GM21825 (cell line): ENCODE measurements around the gene SLC39A1.

ENCODE experiments used
- ATAC-seq: cut with Tn5 transposase; IDR thresholded peaks from one replicate; pipeline ENCODE4 v1.9.1; 2021; ENCODE audit warnings: mild to moderate bottlenecking, moderate library complexity; ENCODE audit not compliant: unreplicated experiment

Gene SLC39A1

DNA sequence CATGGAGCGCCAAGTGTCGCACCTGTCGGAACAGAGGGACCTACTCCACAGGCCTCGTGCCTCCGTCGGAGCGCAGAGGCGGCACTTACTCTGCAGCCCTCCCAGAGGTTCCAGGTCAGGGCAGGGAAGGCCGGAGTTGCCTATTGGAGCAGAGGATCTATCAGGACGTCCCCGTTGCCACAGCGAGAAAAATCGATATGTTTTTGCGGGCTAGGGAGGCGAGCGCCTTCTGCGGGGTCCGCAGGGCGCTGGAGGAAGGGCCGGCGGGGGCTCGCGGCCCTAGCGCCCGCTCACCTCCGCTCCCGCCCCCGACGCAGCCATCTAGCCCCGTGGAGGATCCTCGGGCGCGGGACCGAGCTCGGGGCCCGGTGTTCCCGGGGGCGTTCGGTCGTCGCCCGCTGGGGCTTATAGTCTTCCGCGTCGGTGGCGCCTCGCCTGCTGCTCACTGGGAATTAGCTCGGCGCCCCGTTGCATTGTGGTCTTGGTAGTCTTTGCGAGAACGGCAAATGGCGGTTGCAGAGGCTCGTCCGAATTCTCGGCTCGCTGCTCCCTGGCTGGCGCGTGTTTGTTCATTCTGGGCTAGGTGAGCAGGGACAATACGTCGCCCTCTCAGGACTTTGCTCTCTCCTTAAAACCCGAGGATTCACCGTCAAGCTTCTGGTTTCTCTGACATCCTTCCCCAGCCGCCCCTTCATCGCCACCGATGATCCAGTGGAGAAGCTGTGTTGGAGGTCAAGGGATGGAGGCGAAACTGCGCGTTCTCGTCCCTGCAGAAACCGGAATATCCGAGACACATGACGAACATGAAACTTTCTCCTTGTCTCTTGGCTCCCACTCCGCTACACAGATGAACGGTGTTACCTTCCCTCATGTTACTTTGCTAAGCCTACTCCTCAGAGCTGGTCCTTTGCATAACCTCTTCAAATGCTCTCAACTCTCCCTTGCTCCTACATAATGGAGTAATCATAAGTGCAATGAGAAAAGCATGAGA is 14.2 kb upstream of the SLC39A1 start, which contains the start of gene JTB:
TSS of gene JTB (minus strand) at position 425 of the 991 bp plus-strand sequence. CDS start at position 3, 422 bp downstream.
- ATAC-seq = peak; percentile 66

DNA sequence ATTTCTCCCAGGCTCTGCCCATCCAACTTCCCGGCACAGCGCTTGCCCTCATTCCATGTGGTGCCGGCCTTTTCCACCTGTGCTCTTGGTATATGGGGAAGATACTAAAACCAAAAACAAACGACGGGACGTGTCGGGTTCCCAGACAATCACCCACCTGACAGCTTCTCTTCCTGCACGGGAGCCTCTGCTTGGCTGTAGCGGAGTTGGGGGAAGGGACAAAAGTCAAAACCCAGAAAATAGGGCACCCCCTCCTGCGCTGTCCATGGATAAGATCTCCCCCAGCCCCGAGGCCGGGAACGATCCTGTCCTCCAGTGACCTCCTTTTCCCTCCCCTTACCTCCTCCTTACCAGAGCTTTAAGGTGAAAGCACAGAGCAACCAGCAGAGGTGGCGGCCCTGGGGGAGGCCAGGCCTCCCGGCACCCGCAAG is 13.5 kb upstream of the SLC39A1 start:
- no peak for ATAC-seq

DNA sequence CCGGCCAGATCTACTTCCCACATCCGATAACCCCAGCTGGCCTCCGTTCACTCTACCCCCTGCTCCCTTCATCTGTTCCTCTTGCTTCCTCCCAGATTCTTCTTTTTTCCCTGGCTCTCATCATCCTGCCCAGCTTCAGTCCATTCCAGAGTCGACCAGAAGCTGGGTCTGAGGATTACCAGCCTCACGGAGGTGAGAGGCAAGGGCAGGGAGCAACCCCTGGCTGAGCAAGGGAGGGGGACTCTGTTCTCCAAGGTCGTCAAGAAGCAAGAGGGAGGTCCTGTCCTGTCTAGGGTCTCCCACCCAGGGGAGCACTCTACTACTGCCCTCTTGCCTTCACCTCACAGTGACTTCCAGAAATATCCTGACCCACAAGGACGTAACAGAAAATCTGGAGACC is 10.2 kb upstream of the SLC39A1 start:
- no peak for ATAC-seq

DNA sequence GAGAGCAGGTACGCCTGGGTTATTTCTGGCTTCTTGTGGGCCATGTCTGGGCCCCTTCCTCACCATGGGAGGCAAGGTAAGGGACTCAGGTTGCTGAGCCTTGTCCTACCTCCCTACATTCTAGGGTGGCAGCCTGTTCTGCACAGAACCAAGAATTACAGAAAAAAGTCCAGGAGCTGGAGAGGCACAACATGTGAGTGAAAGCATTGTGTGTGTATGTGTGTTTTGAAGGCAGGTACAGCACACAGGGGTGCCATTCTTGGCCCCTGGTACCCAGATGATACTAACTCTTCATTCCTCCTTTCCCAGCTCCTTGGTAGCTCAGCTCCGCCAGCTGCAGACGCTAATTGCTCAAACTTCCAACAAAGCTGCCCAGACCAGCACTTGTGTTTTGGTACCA is 9.7 kb upstream of the SLC39A1 start:
- ATAC-seq = no peak

DNA sequence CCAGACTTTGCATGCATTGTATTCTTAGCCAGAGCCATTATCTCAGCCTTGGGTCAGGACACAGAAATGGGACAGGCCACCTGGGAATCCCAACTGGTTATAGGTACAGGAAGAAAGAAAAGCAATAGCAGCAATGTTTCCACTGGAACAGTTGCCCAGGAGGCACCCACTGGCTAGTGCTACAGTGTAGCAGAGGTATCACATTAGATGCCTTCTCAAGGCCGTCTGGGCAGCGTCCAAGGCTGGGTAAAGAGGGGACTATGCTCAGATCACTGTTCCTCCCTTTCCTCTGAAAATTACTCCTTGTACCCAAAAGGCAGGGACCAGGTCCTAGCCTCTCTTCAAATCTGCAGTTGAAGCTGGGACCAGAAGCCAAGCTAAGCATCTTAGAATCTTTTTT is 7.0 kb upstream of the SLC39A1 start:
- no peak for ATAC-seq

DNA sequence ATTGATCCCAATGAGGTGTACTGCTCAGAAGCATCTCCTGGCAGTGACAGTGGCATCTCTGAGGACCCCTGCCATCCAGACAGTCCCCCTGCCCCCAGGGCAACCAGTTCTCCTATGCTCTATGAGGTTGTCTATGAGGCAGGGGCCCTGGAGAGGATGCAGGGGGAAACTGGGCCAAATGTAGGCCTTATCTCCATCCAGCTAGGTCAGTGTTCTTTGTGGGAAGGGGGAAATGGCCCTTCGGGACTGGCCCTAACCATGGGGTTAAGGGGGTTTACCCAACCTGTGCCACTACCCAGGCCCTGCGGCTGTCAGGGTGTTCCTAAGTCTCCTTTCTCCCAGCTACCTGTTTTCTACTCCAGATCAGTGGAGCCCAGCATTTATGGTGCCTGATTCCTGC is 5.6 kb upstream of the SLC39A1 start:
- no peak for ATAC-seq

DNA sequence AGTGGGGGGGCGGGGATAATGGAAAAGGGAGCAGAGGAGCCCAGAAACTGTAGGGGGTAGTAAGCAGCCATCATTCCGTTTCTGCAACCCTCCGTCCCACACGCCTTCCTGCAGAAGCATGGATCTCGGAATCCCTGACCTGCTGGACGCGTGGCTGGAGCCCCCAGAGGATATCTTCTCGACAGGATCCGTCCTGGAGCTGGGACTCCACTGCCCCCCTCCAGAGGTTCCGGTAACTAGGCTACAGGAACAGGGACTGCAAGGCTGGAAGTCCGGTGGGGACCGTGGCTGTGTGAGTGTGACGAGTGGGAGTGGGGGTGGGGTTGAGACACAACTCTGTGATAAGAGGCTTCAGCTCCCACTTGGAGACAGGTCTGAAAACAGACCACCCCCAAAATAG is 5.1 kb upstream of the SLC39A1 start:
- ATAC-seq = no peak

DNA sequence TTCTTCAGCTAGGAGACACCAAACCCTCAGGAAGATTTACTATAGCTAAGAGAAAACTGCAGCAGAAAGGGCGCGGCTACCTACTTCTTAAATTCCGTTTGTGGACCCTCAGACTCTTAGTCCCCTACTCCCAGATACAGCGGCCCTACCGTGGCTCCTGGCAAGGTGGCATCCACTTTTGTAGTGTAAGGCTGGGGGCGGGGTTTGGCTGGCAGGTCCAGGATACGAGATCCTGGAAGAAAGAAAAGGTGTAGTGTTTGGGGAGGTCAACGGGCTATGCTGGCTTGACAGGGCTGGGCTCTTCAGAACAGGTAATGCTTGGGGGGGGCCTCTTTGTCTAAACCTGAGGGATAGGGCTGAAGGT is 4.6 kb upstream of the SLC39A1 start:
- no peak for ATAC-seq

DNA sequence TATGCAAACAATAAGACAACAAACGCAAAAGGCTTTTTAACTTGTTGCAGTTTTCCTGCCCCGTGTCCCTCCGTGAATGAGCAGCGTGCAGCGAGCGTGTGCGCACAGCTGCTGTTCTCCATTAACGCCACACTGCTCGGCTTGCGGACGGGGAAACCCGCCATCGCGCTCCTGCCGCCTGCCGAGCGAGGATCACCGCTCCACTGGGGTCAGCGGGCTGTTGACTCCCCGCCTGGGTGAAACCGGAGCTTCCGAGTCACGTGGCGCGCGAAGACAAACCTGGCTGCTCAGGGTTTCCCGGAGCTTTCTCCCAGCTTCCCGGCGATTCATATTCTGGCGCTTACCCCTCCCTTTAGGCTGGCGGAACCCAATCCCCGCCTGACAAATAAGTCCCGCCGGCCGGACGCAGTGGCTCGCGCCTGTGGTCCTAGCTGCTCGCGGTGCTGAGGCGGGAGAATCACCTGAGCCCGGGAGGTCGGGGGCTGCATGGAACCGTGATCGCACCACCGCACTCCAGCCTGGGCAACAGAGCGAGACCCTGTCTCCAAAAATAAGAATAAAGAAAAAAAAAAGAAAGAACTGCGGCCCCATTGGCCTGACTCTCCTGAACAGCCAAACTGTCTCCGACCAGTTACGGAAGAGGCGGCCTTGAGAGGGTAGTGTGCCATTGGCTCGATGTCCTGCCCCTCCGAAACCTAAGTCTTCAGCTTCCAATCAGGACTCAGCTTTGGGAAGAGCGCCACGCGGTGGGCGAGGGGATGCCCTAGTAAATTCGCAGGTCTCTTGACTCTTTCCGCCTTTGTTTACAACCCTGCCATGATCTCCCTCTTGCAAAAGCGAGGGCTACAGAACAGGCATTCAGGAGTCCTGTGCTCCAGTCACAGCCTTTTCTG is 4.0 kb upstream of the SLC39A1 start, which contains the start of gene CREB3L4:
TSS of gene CREB3L4 (plus strand) at position 796 of the 893 bp plus-strand sequence. CDS start 624 bp downstream, outside the sequence.
- peak; percentile 64 for ATAC-seq

DNA sequence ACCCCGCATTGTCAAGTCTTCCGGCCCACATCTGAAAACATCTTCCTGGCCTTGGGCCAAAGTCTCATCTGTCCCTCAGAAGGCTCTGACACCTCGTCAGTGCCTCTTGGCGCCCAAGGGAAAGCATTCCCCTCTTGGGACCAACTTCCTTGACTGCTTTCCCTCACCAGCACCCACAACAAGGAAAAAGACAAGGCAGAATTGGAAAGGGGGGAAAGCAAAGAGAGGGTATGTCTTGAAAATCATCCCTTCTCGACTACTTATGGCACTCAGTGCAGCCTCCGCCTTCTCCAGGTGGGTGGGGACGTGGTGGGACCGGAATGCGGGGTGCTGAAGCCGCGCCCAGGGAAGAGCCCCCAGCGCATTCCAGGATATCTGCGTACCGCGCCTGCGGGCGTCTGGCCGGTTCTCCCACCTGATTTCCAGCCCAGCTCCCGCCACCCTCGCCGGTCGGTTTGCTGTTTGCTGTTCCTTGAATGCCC is 554 bp upstream of the SLC39A1 start:
- ATAC-seq = peak; percentile 3

DNA sequence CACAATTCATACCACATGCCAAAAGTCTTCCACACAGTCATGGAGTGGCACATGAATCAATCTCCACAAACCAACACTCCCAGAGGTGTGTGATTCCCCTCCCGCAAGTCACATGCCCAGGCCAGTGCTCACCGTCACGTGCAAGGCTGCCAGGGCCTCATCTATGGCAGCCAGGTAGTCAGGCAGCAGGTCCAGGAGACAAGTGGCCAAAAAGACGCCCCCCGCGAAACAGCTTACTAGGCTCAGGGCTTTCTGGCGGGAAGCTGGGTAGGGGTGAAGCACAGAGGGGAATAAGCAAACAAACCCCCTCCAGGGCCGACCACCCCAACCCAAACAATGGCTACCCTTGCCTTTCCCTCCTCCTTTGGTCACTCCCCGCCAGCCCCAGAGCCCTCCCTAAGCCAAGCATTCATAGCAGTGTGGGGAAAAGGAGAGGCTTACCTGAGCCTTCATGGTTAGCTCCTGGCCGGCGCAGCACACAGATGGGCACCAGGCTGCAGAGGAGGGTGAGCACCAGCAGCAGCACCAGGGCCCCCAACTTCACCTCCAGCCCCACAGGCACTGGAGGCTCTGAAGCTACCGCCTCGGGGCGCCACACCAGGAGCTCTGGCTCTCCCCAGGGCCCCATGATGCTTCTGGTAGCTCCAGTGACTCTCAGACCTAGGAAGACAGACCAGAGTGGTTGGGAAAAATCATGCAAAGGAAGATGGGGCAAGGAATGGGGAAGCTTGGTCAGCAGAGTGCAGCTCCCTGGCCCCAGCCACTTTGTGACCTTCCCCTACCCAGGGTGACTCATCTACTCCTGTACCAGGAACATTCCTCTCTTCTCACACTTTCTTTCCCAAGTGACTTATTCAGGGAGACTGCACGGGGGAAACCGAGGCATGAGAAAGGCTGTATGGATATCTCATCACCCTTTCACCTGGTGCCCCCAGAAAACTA is 978 bp downstream of the SLC39A1 start:
- ATAC-seq = no peak

DNA sequence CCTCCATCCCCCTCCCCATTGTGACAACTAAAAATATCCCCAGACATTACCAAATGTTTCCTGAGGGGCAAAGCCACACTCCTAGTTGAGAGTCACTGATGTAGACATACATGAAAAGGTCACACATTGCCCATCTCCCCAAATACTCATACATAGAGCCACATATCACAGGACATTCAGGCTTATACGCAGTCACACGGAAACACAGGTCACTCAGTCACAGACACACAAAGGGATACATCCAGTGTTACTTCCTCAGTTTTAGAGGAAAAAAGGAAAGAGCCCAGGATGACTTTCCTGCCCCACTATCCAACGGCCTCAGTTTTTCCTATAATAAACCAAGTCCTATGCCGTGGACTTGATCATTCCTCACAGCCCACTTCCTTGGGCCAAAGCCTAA is 1.9 kb downstream of the SLC39A1 start:
- ATAC-seq = no peak

DNA sequence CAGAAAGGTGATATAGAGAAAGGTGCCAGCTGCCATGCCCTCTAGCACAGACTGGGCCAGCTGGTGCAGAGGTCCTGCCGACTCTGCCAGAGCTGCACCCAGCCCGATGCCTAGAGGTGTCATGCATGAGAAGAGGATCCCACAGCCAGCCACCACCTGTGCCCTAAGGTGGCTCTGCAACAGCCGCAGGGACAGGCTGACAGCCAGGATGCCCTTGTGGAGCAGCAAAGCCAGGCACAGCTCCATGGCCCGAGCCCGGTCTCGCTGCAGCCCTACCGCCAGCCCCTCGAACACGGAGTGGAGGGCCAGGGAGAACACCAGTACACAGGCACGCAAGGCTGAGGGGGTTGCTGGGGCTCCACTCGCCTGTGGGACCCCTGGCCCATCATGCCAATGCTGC is 3.1 kb downstream of the SLC39A1 start:
- ATAC-seq = no peak

DNA sequence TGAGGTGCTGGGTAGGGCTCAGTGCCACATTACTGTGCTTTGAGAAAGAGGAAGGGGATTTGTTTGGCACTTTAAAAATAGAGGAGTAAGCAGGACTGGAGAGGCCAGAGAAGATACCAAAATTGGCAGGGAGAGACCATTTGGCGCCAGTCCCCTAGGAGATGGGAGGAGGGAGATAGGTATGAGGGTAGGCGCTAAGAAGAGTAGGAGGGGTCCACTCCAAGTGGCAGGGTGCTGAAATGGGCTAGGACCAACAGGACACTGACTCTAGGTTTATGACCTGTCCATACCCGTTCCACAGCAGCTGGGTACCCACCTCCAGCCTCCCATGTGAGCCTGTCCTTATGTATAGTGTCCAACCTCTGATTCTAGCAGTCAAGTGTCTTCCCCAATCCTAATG is 3.9 kb downstream of the SLC39A1 start:
- ATAC-seq = no peak

DNA sequence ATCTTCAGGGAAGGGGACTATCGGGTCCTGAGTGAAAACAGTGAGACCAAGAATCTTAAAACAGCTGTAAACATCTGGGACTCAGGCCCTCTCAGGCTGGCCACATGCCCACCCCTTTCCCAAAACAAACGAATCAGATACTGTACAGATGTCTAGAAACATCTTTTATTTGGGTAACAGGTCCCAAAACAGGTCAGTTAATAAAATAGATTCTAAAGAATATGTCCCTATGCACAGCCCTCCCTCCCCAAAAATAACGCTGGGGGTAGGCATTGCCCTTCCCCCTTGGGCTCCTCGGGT is 4.4 kb downstream of the SLC39A1 start:
- ATAC-seq = no peak

DNA sequence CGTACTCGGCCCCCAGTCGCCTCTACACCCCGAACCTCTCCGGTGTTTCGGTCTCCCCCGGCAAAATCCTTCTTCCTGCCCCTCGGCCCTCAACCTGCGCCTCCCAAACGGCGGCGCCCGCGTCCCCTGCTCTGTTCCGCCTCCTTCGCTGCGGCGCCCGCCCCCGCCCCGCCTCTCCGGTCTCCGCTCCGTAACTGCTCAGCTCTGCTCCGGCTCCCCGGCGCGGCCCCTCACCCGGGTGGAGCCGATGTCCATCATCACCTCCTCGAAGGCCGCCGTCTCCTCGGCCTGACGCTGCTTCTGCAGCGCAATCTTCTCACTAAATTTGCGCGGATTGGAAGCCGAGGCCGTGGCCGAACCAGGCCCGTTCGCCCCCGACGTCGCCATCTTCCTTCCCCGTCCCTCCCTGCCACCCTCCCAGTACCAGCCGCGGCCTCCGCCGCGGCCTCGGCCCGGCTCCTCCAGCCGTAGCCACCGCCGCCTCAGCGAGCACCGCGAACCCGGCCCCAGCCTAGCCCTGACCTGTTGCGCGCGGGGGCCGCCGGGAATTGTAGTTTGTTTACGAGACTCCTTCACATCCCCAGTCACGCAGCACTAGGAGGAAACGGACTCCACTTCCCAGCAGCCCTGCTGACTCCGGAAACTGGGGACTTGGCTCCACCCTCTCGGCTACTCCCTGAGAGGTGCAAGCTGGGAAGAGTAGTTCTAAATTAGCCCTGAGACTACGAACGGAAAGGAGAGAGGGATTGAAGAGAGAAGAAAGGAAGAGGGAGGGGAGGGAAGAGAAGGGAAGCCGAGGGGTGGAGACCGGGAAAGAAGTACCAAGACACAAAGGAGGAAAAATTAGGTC is 5.0 kb downstream of the SLC39A1 start, which contains the start of gene CRTC2:
TSS of gene CRTC2 (minus strand) at position 502 of the 850 bp plus-strand sequence. CDS start at position 387, 115 bp downstream.
- peak; percentile 71 for ATAC-seq

DNA sequence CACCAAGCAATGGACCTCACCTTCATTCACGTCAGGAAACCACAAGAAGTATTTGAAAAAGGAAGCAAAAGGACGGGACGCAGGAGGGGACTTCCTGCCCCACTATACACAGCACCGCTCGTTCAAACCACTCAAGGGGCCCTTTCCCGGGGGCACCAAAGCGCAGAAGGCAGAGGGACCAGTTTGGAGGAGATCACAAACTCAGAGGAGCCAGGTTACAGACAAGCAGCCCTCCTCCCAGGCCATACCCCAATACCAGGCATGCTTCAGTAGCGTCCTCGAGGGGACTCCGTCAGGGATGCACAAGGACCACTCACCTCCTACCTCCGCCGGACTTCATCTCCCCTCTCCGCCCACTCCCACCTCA is 5.6 kb downstream of the SLC39A1 start:
- ATAC-seq = peak; percentile 16

DNA sequence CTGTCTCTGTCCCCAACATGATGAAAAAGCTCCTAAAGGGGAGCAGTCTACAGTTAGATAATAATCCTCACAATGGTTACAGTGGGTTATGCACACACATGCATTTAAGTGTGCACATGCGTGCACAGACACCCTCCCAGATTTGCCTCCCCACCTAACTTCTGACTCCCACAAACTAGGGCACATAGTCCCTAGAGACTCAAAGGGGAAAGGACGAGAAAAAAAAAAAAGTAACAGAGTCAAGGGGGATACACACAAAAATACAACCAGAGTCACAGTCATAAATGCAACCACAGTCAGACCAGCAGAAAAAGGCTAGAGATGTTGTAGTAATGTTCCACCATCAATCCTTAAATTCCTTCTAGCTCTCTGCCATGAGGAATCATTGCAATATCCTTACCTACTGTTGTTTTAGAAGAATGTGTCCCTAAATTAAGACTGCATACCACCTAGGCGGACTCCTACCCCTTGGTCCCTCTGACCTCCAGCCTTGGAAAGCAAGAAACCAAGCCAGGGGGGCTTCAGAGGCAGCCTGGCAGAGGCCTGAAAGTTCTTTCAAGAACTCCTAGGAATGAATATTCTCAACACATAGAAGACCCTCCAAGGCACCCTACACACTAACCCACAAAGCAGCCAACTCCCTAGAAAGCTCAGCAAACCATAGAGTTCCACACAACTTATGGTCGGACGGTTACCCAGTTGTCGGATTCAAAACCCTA is 6.2 kb downstream of the SLC39A1 start:
- ATAC-seq = no peak

DNA sequence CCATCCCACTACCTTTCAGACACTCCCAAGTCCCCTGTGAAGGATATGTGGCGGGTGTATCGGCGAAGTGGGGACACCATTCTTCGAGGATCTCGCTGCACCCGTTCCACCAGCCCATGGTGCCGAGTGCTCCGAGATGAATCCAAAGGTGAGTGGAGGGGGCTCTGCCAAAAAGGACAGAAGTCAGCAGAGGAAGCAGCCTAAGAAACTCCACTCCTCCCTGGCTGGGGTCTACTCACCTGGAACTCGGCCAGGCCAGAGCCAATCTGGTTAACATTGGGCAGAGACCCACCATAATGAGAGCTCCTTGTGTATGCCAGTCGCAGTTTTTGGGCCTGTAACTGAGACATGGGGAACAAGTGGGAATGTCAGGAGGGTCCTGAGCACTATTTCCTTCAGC is 8.5 kb downstream of the SLC39A1 start:
- no peak for ATAC-seq
